ENCODE data around the gene MAPK7.

The MAPK7 gene
- 7.1 to 16.4 reads per million in 2 experiments for total RNA-seq

GRCh38 chr17:19378416-19379360, at the start of gene MAPK7:
Gene MAPK7 (plus strand): TSS chr17:19378498. CDS start chr17:19378901, 403 bp downstream.
- DNase-seq (ENCODE audit: low read depth), result no peak

DNA sequence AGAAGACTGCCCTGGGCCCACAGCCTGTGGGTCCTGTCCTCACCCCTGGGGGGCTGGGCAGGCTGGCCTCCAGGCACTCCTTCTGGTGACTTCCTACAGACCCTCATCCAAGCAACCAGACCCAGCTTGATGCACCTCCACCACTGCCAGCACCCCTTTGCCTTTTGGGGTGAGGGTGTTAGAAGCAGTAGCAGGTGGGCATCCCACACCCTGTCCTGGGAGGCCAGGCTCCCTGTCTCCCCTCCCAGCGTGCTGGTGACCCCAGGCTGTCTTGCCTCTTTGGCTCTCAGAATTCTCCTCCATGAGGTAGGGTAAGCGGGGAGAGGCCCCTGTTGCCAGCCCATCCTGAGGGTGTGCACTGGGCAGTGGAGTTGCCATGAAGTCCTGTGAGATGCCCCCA, 49.2 kb upstream of the MAPK7 start:
- DNase-seq (ENCODE audit: low read depth), result no peak

DNA sequence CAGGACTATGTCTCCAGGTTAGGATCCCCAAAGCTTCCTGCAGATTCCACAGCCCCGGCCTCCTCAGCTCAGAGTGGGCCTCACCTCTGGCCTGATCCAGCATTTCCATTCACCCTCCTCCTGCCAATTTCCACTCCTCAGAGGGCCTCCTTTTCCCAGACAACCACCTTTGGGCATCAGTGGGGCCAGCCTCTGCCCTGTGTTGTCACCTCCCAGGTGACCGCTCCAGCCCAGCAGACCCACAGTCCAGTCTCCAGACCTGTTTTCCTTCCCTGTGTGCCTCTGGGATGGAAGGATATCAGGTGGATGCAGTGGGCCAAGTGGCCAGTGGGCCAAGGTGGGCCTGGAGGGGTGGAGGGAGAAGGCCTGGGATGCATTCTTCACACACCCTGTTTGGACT, 48.5 kb upstream of the MAPK7 start:
- DNase-seq (ENCODE audit: low read depth), result no peak

DNA sequence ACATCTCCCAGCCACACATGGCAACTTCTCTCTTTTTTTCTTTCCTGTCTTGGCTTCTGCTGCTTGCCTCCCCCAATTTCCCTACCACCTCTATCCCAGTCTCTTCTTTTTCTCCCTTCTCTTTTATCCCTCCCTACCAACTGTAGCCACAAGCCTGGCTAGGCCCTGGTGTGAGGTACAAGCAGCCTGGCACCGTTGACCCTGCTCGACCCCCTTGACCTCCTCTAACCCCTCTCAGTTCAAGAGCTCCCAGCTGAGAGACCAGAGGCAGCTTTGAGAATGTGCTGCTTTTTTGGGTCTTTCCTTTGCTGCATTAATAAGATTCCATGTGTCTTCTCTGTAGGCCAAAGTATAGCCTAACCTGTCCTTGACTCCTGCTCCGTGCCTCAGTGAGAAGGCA, 48.0 kb upstream of the MAPK7 start:
- DNase-seq (ENCODE audit: low read depth), result no peak

- no peak for DNase-seq (ENCODE audit: low read depth)
Observed at GRCh38 chr17:19331134-19331533, 47.2 kb upstream of the MAPK7 start.

DNA sequence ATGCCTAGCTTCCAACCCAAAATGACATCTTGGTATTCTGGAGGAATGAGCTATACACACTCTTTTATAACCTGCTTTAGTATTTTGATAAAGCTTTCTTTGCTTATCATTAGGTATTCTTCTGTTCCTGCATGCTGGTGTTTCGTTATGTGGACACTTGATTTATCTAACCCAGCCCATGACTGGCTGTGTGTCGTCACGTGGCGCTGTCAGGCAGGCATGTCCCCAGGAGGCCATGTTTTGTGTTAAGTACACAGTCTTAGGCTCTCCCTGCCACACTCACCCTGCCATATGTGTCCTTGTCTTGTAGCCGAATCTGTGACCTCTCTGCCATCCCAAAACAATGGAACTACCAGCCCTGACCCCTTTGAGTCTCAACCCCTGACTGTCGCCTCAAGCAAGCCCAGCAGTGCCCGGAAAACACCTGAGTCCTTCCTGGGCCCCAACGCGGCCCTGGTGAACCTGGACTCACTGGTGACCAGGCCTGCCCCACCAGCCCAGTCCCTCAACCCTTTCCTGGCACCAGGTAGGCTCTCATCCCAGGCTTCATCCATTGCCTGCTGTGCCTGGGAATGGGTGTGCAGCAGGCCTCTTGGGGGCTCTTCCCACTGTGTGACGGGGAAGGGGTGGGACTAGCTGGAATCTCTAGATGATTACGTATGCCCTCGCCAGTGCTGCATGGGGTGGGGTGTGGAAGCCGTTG, 46.6 kb upstream of the MAPK7 start:
- no peak for DNase-seq (ENCODE audit: low read depth)

GRCh38 chr17:19332371-19333131, 45.7 kb upstream of the MAPK7 start:
- no peak for DNase-seq (ENCODE audit: low read depth)

GRCh38 chr17:19333132-19333440, 45.2 kb upstream of the MAPK7 start:
- no peak for DNase-seq (ENCODE audit: low read depth)

DNA sequence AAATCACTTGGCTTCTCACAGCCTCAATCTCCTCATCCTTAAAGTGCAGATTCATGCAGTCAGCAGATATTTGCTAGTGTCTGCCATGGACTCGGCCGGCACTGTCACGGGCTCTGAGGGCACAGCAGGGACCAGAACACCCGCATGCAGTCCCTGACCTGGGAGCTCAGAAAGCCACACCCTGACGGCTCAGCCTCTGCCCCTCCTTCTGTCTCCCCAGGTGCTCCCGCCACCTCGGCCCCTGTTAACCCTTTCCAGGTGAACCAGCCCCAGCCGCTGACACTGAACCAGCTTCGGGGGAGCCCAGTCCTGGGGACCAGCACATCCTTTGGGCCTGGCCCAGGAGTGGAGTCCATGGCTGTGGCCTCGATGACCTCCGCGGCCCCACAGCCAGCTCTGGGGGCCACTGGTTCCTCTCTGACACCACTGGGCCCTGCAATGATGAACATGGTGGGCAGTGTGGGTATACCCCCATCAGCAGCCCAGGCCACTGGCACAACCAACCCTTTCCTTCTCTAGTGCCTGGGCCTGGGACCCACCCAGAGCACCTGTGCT, 44.5 kb upstream of the MAPK7 start:
- no peak for DNase-seq (ENCODE audit: low read depth)

GRCh38 chr17:19334331-19334730, 44.0 kb upstream of the MAPK7 start:
- DNase-seq (ENCODE audit: low read depth), result no peak

DNA sequence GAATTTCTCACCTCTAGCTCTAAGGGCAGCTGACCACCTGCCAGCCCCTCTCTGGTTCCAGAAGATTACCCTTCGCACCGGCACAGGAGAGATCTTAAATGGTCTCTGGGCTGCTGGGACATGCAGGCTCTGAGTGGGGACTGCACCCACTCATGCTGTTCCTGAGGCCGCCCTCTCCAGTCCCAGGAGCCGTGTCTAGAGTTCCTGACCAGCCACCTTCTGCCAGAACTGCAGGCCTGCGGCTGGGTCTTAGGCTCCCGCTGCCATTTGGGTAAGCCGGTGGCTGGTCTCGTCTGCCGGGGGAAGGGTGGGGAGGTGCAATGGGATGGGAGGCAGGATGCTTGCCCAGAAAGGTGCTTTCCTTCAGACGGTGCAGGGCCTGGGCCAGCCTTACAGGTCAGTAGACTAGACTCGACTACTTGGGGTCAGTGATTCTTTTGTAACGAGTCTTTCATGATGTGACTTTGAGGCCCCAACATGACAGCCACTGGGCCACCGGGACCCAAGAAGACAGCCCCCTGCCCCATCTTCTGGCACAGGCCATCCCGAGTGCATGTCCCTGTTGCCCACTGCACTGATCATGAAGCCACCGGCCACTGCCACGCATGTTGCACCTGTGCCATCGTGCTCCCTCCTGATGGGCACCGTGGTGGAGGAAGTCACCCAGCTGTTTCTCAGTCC, 42.2 kb upstream of the MAPK7 start:
- no peak for DNase-seq (ENCODE audit: low read depth)

DNA sequence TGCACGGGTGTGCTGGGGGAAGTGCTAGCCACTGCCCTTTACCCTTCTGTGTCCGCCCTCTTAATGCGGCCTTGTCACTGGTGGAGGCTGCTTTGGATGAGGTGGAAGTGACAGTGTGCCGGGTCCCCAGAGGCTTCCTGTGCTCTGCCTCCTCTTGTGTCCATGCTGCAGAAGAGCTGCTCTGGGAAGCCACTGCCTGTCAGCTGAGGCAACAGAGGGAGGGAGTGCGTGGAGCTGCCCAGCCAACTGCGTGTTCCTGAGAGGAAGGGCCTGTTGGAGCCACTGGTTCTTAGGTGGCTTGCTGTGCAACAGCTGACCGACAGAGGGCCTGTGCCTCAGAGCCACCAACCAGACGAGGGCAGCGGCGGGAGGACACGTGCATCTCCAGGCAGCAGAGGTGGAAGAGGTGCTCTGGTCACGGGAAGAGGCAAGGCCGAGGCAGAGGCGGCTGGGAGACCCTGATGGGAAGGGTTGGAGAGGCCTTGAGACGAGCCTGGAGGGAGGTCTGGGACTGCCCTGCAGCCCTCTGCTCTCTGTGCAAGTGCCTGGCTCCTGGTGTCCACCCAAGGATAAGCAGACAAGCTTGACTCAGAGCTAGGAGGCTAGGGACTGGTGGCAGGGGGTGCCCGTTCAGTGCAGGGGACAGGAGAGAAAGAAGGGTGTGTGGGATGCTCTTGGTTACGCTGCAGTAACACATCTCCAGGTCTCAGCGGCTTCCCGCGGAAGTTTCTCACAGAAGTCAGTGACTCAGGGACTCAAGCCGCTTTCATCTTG, 41.2 kb upstream of the MAPK7 start:
- DNase-seq (ENCODE audit: low read depth), result no peak

DNA sequence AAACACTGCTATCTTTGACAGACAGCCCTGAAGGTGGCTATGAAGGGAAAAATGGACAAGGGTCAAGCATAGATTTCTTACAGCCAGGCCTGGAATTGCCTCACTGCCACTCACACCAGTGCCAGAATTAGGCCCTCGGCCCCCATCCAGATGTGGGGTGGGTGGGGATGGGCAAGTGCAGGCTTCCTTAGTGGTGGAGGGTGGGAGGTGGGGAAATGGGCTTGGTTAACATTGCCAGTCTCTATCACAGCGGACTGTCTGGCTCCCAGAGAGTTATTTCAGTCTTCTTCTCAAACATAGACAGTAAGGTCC, 40.6 kb upstream of the MAPK7 start:
- DNase-seq (ENCODE audit: low read depth), result no peak

- DNase-seq (ENCODE audit: low read depth), result peak; percentile 57
Observed at GRCh38 chr17:19338031-19338990, 40.0 kb upstream of the MAPK7 start.

GRCh38 chr17:19339341-19339815, 38.9 kb upstream of the MAPK7 start:
- no peak for DNase-seq (ENCODE audit: low read depth)

- DNase-seq (ENCODE audit: low read depth), result no peak
Observed at GRCh38 chr17:19341211-19341631, 37.1 kb upstream of the MAPK7 start.

- no peak for DNase-seq (ENCODE audit: low read depth)
Observed at GRCh38 chr17:19341641-19342610, 36.4 kb upstream of the MAPK7 start.

DNA sequence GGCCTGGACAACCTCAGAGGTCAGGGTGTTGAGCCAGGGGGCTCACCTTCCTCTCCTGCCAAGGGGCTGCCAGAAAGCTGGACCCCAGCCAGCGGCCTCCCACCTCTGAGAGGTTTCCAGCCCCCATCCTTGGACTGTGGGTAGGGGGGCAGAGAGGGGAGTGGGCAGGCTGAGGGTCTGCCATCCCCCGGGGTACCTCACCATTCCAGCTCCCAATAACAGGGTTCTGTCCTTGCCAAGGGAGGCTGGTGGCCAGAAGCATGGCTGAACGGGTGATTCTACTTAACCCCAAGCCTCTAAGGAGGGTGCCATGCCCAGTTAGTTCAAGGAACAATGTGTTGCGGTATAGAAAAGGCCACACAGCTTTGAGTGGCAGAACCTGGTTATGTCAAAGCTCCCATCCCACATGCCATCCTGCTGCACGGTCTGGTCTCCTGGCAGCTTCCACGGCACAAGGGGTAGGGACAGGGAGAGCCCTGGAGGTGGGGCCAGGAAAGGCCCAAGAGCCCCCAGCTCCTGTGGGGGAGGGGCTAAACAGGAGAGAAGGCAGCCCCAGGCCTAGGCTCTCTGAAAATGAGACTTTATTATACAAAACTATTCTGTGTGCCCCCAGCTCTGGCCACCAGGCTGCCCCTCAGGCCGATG, 35.6 kb upstream of the MAPK7 start:
- DNase-seq (ENCODE audit: low read depth), result no peak
